Kidney glomerular epithelial cell (primary cell): ENCODE data around the gene PARD3.

Experiments
- DNase-seq: peaks from one replicate; lab custom pipeline; 2025; lab: John Stamatoyannopoulos, UW

Gene PARD3

GRCh38 chr10:34213193-34213804 lies 601.8 kb downstream of the PARD3 start:
- DNase-seq = no peak

DNA sequence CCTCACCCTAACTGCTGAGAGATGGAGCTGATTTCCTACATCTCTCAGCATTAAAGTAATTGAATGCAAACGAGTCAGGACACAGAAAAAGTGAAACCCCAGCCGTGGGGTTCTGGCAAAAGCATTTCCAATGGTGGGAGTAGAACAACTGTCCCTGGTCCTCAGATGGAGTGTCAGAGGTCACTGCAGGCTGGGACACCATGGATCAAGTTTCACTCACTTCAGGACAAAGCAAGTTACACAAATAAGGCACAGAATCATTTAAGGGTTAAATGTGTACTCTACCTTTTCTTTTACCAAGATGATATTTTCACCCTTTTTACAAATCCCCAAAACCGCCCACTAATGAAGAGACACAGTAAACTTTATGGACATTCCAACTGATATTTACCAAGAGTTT lies 607.8 kb downstream of the PARD3 start:
- no peak for DNase-seq

GRCh38 chr10:34206935-34207268 lies 608.2 kb downstream of the PARD3 start:
- no peak for DNase-seq

DNA sequence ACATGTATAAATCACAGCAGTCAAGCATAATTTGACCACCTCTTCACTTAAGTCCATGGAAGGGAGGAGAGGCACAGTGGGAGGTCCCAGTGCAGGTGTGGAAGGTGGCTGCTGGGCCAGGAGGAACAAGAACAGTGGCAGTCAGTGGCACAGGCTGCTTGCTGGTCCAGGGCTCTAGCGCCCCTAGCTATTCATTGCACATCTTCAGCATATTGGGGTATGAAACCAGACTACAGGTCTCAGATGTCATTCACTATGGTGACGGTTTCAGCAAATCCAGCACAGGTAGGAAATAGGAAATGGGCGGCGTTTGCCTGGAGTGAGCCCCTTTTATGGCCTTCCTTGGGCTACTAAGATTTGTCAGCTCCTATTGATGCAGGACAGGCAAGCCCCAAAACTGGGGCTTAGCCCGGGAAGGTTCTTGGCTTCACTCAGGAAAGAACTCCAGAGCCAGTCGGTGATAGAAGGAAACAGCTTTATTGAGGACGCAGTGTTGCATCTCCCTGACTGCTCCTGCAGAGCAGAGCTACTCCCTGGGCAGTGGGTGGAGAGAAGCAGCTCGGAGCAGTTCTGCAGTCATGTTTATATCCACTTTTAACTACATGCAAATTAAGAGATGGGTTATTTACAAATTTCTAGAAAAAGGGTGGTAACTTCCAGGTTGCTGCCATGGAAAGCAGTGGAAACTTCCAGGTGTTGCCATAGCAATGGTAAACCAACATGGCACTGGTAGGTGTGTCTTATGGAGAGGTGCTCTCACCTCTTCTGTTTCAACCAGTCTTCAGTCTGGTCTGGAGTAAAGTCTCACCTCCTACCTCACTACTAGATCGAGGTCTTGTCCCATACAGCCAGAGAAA lies 608.8 kb downstream of the PARD3 start:
- DNase-seq = no peak

GRCh38 chr10:34205452-34205851 lies 609.6 kb downstream of the PARD3 start:
- no peak for DNase-seq

DNA sequence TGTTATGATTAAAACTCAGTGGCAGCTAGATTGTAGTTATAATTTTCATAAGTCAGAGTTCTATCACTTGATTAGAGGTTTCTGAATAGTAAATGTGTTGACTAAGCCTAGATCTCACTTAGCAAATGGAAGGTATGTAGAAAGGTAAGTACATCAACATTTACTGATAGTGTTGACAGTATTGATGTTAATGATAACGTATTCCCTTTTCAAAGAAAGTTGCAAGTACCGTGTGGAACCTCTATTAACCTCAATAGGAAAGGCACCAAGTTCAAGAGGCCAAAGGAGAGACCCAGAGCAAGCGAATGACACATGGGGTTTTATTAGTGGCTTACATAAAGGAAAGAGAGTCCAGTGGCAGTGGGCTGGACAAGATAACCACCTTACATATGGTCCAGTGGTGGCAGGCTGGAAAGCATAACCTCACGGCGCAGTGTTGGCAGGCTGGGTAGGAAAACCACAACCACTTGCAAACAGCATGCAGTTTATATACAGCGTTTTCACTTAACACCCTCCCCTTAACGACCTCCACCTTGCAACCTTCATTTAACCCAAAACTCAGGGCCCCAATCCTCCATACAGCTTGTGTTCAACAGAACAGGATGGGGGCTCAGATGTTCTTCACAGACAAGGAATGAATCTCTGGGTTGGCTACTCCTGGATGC lies 611.0 kb downstream of the PARD3 start:
- DNase-seq = no peak

DNA sequence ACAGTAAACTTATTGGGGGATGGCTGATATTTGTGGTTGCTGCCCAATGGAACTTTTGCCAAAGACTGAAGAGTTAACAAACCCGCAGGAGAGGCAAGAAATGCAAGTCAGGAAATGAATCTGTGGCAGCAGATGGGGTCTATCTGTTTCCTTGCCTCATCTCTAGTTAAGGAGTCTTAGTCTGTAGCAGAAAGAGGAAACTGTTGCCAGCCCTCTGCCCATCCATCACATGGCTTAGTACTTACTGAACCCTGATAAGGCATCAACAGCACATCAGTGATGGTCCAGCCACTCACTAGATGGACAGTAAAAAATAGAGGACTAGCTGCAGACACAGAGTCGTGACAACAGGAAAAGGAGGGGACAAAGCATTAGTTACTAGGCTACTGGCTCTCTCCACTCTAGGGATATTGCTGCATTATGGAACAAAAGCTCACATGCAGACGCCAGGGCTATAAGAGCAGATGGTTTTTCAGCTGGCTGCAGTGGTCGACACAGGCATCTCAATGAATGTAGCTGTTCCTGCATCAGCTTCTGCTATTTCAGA lies 614.7 kb downstream of the PARD3 start:
- DNase-seq = no peak

DNA sequence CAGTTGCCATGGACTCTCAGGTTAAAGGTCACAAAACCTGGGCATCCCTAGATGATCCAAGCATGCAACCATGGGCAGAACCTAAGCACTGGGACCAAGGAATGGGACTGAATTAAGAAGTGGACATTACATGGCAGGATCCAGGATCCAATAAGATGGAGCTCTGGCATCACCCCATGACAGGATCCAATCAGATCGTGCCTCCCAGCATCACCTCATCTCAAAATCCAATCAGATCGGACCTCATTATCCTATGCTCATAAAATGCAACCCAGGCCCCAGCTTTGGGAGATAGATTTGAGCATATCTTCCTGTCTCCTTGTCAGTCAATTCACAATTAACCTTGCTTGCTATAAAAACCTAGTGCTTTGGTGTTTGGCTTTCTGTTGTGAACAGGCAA lies 616.1 kb downstream of the PARD3 start:
- no peak for DNase-seq

GRCh38 chr10:34196058-34196433 lies 619.0 kb downstream of the PARD3 start:
- no peak for DNase-seq

DNA sequence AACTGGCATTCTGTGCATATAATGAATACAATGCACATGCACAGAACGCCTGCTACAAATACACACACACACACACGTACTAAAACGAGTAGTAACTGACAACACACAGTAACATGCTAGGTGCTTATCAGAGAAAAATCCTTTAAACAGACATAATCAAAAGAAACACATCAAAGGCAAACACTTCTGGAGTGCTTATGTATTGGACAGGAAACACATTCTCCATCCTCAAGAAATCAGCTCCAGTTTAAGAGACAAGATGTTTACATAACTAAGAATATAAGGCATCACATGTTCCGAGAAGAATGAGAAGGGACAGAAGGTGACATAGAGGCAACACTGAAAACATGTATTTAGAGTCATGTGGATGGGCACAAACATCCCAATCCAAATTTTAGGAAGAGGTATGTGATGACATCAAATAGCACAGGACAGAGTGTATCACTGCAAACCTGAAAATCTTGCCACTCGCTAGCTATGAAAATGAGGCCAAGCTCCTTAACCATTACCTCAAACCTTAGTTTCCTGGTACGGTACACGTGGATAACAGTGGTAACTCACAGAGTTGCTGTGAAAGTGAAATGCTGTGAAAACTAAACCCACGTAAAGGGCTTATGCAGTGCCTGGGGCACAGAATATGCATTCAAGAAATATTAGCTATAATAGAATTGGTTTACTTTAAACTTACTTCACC lies 619.6 kb downstream of the PARD3 start:
- no peak for DNase-seq

DNA sequence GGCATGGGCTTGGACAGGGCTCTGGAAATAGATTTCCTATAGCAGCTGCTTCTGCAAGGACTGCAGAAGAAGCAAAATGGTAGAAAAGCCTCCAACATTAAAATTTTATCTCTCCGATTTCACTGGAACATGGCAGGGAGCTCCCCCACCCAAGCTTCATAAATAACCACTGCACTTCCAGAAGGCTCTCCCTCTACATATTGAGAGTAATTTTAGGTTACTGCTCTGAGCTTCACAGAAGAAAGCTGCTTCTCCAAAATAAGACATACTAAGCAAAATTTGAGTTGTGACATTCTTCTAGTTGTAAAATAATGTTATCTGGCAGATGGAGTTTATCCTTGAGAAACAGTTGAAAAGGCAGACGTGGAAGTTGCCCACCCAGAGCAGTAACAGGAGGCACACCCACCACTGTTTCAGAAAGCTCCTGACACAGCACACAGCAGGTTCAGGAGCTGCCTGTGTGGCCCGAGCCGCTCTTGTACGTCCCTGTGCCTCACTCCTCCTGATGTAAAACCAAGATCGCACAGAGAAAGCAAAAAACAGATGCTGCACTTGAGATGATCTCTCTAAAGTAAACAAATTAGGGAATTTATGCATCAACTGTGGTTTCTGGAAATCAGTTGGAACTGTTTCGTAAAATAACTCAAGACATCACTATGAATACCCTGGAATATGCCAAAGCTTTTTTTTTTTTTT lies 621.0 kb downstream of the PARD3 start:
- DNase-seq = no peak

DNA sequence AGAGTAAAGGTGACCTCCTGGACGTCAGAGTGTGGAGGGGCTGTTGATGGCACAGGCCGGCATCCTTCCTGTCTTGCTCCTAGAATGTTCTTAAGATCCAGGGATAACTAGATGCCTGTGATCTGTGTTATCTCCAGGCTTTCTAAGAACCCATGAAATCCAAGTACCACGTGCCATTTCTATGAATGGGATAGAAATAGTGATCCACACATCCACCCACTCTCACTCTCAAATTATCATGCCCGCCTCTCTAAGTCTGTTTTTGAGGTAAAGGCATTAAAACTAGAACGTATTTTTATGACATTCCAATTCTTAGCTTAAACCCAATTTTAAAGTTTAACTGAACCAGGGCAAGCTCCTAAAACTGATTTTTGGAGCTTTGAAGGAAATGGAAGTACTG lies 622.5 kb downstream of the PARD3 start:
- DNase-seq = no peak

GRCh38 chr10:34191406-34191805 lies 623.7 kb downstream of the PARD3 start:
- no peak for DNase-seq

GRCh38 chr10:34190580-34190979 lies 624.5 kb downstream of the PARD3 start:
- DNase-seq = no peak

GRCh38 chr10:34189830-34190229 lies 625.3 kb downstream of the PARD3 start:
- DNase-seq = no peak

GRCh38 chr10:34188221-34188620 lies 626.9 kb downstream of the PARD3 start:
- DNase-seq = no peak

- peak; percentile 23 for DNase-seq
Observed at GRCh38 chr10:34187201-34187600, 627.9 kb downstream of the PARD3 start.

- no peak for DNase-seq
Observed at GRCh38 chr10:34186745-34187144, 628.4 kb downstream of the PARD3 start.

DNA sequence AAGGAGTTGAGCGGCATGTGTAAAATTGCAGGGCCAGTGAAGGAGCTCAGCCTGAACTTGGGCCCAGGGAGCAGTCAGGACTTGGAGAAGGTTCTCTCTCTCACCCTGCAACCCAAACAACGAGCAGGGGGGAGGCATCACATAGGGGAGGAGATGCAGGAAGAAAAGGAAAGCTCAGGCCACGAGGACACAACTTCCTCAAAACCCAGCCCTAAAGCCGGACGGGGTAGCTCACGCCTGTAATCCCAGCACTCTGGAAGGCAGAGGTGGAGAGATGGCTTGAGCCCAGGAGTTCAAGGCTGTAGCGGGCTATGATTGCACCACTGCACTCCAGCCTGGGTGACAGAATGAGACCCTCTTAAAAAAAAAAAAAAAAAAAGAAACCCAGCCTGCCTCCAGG lies 629.1 kb downstream of the PARD3 start:
- DNase-seq = no peak

DNA sequence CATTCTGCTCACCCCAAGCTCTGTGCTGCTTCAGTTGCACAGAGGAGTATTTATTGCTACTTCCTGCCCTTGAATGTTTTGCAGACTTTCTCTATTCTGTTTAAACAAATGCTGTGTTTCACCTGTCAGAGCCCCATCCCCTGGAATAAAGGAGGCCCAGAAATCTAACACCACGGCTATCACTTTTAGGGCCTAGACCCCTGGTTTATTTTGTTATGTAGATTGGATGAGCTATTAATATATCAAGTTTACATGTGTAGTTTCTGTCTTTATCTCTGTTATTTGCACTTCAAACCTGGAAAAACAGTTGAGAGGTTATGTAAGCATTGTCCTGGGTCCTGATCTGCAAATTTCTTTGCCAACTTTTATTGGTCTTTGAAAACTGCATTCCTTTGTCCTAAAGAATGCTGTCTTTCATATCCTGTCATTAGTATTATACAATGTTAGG lies 630.1 kb downstream of the PARD3 start:
- no peak for DNase-seq

DNA sequence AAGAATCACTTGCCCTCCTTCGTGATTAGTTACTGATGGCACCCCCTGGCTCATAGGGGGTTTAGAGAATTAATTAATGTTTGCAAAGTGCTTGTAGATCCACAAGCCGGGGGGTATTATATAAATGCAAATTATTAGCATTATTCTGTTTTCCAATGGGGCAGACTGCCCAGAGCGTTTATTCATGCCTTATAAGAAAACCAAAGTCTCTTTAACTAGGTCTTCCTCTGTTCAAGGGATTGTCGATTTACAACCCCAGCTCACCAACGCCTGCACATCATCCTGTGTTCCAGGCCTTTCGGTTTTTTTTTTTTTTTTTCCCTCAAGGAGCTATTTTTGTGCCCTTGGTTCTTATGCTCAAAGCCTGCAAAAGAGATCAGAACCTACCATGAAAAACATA lies 630.7 kb downstream of the PARD3 start:
- no peak for DNase-seq
